ENCODE data around the gene STXBP1.

DNA sequence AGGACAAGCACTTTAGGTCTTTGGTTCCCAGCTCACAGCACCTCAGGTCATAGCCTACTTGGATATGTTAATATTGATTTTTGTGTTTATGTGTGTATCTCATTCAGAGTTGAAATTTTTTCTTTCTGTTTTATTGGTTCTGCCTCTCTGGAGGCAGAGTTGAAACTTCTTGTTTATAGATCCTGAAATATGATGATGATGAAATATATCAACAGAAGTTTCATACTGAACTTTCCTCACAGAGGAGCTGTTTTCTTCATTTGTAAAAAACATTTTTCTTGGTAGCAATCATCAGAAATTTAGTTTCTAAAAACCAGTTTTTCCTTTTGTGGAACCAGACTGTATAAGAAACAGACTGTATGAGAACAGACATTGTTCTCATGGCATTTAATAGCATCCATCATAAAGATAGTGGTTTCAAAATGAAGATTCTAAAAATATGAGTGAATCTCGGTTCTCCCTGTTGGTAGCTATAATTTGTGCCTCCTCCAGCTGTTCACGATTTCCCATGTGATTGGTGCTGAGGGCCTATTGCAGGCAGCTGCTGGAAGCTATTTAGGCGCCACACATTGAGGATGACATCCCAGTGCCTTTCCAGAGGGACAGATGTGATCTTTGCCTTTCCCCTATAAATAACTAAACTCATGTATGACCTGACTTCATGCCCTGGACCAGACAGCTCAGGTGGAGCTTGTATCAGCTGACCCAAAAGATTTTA lies 55.2 kb downstream of the STXBP1 start:
- TF ChIP-seq EZH2phosphoT487 (IDR thresholded peaks at IDR 0.05; ENCODE audit: insufficient read depth, low read depth) (no peak), EZH2 (IDR thresholded peaks at IDR 0.05; ENCODE audit: insufficient read depth, poor library complexity, severe bottlenecking) (no peak)

All from GM23248 (cell line).